Stomach (tissue), 4 donors: ENCODE results near the gene GP5.

ENCODE experiments used
- EP300 ChIP-seq: sonication (generic); formaldehyde crosslinking; IDR thresholded peaks from one replicate; pipeline ENCODE4 v1.6.1; 2017; ENCODE audit warnings: antibody characterized with exemption
- POLR2A ChIP-seq, 4 donors: fragments of 450-650 bp; IDR thresholded peaks; one replicate each; pipeline ENCODE4 v1.6.1; 2016; ENCODE audit warnings: antibody characterized with exemption in 4 of 4, control low read depth in 2 of 4, mild to moderate bottlenecking in 1 of 4, moderate library complexity in 1 of 4
- POLR2AphosphoS5 ChIP-seq, 3 donors: sonication (generic); formaldehyde crosslinking; IDR thresholded peaks; one replicate each; pipeline ENCODE4 v1.6.1; 2016; ENCODE audit warnings: antibody characterized with exemption in 3 of 3
- TF ChIP-seq, protein P1 (sequence below), 7 experiments: fragments of 450-650 bp in 4 of 7; fragments of 200-600 bp in 3 of 7; sonication (generic) in 3 of 7; IDR thresholded peaks; one replicate each; pipeline ENCODE4 v1.5.1; 2016 to 2019; ENCODE audit warnings: antibody characterized with exemption in 7 of 7, control low read depth in 2 of 7, mild to moderate bottlenecking in 1 of 7

DNA sequence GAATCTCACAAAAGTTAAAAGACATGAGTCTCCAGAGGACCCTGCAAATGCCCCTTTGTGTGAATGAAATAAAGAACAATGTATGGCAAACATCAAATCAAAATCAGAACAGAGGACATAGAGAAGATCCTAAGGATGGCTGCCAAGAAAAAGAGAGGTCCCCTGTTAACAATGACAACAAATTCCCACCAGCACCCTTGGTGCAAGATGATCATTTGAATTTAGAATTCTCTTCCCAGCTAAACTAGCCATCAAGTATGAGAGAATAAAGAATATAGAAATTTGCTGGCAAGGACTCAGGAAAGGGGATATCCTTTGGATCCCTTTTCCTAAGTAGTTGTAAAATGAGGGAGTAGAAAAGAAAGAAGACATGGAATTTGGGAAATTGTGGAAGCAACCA is 8.2 kb downstream of the GP5 start:
- TF ChIP-seq POLR2A (IDR thresholded peaks at IDR 0.05), result no peak
- TF ChIP-seq EP300, result no peak
- TF ChIP-seq, protein P1, sequence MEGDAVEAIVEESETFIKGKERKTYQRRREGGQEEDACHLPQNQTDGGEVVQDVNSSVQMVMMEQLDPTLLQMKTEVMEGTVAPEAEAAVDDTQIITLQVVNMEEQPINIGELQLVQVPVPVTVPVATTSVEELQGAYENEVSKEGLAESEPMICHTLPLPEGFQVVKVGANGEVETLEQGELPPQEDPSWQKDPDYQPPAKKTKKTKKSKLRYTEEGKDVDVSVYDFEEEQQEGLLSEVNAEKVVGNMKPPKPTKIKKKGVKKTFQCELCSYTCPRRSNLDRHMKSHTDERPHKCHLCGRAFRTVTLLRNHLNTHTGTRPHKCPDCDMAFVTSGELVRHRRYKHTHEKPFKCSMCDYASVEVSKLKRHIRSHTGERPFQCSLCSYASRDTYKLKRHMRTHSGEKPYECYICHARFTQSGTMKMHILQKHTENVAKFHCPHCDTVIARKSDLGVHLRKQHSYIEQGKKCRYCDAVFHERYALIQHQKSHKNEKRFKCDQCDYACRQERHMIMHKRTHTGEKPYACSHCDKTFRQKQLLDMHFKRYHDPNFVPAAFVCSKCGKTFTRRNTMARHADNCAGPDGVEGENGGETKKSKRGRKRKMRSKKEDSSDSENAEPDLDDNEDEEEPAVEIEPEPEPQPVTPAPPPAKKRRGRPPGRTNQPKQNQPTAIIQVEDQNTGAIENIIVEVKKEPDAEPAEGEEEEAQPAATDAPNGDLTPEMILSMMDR (IDR thresholded peaks at IDR 0.05), result no peak
- no peak for TF ChIP-seq POLR2AphosphoS5 (IDR thresholded peaks at IDR 0.05)
